ENCODE measurements around the gene FAM149A.

DNA sequence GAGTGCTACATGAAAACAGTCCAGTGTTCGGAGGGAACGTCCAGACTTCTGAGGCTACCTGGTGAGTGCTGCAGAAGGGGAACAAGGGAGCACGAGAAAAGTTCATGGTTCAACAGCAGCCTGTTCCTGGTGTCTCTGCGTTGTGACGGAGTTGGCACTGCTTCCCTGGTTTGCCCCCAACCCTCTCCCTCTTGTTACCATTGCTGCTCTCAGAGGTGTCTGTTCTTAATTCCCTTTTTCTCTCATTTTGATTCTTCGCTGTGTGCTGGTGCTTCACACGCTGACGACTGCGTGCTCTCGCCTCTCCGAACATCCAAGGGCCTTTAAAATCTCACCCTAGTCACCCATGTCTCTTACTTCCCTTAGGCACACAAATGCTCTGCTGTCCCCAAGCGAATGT lies 1.6 kb upstream of the FAM149A start:
- TF ChIP-seq, protein P1, sequence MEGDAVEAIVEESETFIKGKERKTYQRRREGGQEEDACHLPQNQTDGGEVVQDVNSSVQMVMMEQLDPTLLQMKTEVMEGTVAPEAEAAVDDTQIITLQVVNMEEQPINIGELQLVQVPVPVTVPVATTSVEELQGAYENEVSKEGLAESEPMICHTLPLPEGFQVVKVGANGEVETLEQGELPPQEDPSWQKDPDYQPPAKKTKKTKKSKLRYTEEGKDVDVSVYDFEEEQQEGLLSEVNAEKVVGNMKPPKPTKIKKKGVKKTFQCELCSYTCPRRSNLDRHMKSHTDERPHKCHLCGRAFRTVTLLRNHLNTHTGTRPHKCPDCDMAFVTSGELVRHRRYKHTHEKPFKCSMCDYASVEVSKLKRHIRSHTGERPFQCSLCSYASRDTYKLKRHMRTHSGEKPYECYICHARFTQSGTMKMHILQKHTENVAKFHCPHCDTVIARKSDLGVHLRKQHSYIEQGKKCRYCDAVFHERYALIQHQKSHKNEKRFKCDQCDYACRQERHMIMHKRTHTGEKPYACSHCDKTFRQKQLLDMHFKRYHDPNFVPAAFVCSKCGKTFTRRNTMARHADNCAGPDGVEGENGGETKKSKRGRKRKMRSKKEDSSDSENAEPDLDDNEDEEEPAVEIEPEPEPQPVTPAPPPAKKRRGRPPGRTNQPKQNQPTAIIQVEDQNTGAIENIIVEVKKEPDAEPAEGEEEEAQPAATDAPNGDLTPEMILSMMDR (conservative IDR thresholded peaks at IDR 0.05; ENCODE audit: low read depth in 2 of 2) = no peak
- TF ChIP-seq POLR2AphosphoS5 (IDR thresholded peaks at IDR 0.05; ENCODE audit: low read depth) = no peak
- no peak for TF ChIP-seq EZH2 (IDR thresholded peaks at IDR 0.05; ENCODE audit: low read depth, unreplicated experiment)
